ENCODE data around the gene OR52N2. TPM values are rescaled to one million over a fixed set of nuclear protein-coding genes. Genes with fewer than 3 reads are reported as not detected.

Gene OR52N2
- total RNA-seq, 1 experiment from 2014 or later = not detected

DNA sequence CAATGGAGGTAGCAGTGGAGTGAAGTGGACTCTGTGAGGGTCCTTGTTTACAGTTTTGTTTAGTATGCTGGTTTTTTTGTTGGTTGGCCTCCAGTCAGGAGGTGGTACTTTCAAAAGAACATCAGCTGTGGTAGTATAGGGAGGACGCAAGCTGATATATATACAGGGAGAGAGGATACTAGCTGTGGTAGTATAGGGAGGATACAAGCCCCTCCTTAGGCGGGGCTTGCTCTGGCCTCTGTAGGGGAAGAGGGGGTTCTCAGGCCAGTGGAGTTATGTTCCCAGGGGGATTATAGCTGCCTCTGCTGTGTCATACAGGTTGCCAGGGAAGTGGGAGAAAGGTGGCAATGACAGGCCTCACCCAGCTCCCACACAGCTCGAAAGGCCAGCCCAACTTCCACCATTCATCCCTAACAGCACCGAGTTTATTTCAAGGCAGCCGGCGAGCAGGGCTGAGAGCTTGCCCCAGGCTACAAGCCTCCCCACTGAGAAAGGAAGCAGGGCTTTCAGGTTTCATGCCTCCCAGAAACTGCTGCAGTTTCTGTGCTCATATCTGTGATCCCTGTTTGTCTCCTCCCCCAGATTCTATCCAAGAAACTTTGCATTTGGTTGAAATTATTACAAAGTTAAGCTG is 22.6 kb downstream of the OR52N2 start:
- H2AFZ ChIP-seq (ENCODE audit: low read depth, low read length, poor library complexity, severe bottlenecking) = no peak overlapping the region
- DNase-seq (ENCODE audit: low read depth, low spot score) = no peak

DNA sequence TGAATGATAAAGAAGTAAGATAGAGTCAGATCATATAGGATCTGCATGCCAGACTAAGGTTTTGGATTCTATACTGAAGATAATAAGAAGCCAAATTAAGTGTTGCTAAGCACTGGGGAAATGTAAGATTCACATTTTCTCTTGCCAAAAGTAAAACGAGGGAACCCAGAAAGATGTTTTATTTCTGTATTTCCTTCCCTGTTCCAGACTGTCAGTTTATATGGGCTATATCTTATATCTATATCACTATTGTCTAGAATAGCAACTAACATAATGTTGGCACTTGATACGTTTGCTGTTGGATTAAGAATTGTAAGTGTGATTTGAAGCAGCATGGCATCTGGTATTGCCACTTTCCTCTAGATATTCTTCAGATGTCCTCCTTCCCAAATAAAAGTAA is 24.7 kb downstream of the OR52N2 start:
- RAD21 ChIA-PET (ENCODE audit: low non-redundant PET in 1 of 2, low total read pairs in 2 of 2, uncharacterized antibody in 2 of 2, unreplicated experiment in 2 of 2) = no interaction called here
- POLR2A ChIA-PET = no interaction called here
- TF ChIP-seq JUND (IDR thresholded peaks at IDR 0.05) (no peak), ZNF274 (IDR thresholded peaks at IDR 0.05; ENCODE audit: low read depth, low read length) (no peak), CEBPB (IDR thresholded peaks at IDR 0.05; ENCODE audit: low read depth) (no peak), CBX3 (IDR thresholded peaks at IDR 0.05; ENCODE audit: low read depth) (no peak), TCF7L2 (IDR thresholded peaks at IDR 0.05; ENCODE audit: borderline replicate concordance, extremely low read depth, insufficient read depth, insufficient read length) (no peak), FOSL1 (IDR thresholded peaks at IDR 0.05; ENCODE audit: low read depth) (no peak), EGR1 (IDR thresholded peaks at IDR 0.05; ENCODE audit: low read depth) (no peak), YY1 (IDR thresholded peaks at IDR 0.05; ENCODE audit: extremely low read depth, insufficient replicate concordance, low read depth, low read length) (no peak)
- TF ChIP-seq, protein P1, sequence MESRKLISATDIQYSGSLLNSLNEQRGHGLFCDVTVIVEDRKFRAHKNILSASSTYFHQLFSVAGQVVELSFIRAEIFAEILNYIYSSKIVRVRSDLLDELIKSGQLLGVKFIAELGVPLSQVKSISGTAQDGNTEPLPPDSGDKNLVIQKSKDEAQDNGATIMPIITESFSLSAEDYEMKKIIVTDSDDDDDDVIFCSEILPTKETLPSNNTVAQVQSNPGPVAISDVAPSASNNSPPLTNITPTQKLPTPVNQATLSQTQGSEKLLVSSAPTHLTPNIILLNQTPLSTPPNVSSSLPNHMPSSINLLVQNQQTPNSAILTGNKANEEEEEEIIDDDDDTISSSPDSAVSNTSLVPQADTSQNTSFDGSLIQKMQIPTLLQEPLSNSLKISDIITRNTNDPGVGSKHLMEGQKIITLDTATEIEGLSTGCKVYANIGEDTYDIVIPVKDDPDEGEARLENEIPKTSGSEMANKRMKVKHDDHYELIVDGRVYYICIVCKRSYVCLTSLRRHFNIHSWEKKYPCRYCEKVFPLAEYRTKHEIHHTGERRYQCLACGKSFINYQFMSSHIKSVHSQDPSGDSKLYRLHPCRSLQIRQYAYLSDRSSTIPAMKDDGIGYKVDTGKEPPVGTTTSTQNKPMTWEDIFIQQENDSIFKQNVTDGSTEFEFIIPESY (IDR thresholded peaks at IDR 0.05; ENCODE audit: extremely low read depth, insufficient replicate concordance, low read length) = no peak
- TF ChIP-seq, protein P2, sequence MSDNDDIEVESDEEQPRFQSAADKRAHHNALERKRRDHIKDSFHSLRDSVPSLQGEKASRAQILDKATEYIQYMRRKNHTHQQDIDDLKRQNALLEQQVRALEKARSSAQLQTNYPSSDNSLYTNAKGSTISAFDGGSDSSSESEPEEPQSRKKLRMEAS (IDR thresholded peaks at IDR 0.05) = no peak
- TF ChIP-seq, protein P3, sequence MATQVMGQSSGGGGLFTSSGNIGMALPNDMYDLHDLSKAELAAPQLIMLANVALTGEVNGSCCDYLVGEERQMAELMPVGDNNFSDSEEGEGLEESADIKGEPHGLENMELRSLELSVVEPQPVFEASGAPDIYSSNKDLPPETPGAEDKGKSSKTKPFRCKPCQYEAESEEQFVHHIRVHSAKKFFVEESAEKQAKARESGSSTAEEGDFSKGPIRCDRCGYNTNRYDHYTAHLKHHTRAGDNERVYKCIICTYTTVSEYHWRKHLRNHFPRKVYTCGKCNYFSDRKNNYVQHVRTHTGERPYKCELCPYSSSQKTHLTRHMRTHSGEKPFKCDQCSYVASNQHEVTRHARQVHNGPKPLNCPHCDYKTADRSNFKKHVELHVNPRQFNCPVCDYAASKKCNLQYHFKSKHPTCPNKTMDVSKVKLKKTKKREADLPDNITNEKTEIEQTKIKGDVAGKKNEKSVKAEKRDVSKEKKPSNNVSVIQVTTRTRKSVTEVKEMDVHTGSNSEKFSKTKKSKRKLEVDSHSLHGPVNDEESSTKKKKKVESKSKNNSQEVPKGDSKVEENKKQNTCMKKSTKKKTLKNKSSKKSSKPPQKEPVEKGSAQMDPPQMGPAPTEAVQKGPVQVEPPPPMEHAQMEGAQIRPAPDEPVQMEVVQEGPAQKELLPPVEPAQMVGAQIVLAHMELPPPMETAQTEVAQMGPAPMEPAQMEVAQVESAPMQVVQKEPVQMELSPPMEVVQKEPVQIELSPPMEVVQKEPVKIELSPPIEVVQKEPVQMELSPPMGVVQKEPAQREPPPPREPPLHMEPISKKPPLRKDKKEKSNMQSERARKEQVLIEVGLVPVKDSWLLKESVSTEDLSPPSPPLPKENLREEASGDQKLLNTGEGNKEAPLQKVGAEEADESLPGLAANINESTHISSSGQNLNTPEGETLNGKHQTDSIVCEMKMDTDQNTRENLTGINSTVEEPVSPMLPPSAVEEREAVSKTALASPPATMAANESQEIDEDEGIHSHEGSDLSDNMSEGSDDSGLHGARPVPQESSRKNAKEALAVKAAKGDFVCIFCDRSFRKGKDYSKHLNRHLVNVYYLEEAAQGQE (IDR thresholded peaks at IDR 0.05; ENCODE audit: low read depth) = no peak

More for the DNA sequence above, 22.6 kb downstream of the OR52N2 start:
- no TSS peak for BruUV-seq (replicated peaks)
- peaks cover 52% of the 10 kb centered on the region for H3K27me3 ChIP-seq (ENCODE audit: insufficient read depth, low read length)
- H3K4me2 ChIP-seq (ENCODE audit: low read length) = no peak overlapping the region
- H4K20me1 ChIP-seq (ENCODE audit: insufficient read depth) = no peaks in the 10 kb centered on the region; the same call in 1 of the 2 replicates
- no peak overlapping the region for H3K9ac ChIP-seq (ENCODE audit: low read length)
- H3K36me3 ChIP-seq (ENCODE audit: control insufficient read depth in 1 of 2, insufficient read depth in 2 of 2, low read length in 2 of 2) = no peaks in the 10 kb centered on the region
- no peaks in the 10 kb centered on the region for H3K9me2 ChIP-seq (ENCODE audit: insufficient read depth)
- no peak overlapping the region for H3K27ac ChIP-seq (ENCODE audit: low read depth, low read length)
- no peak for ATAC-seq
- no peaks in the 10 kb centered on the region for H3K4me1 ChIP-seq (ENCODE audit: control insufficient read depth in 1 of 2, insufficient read depth in 2 of 2, low read length in 2 of 2)
- H3K9me3 ChIP-seq (ENCODE audit: control insufficient read depth in 1 of 2, insufficient read depth in 1 of 2, low read depth in 1 of 2, low read length in 2 of 2) = no peaks in the 10 kb centered on the region
- POLR2A ChIA-PET = no interaction called here
- H3K4me3 ChIP-seq (replicated peaks in 1 of 2; ENCODE audit: low read depth in 1 of 2, low read length in 2 of 2) = no peak overlapping the region
- intact Hi-C loops (cut with micrococcal nuclease) = no loop called here
- no peak for TF ChIP-seq POLR2AphosphoS5 (IDR thresholded peaks at IDR 0.05; ENCODE audit: low read depth, low read length)
- CTCF ChIA-PET = no interaction called here
- RAD21 ChIA-PET (ENCODE audit: low non-redundant PET in 1 of 2, low total read pairs in 2 of 2, uncharacterized antibody in 2 of 2, unreplicated experiment in 2 of 2) = no interaction called here
- no peaks in the 10 kb centered on the region for H3K79me2 ChIP-seq (ENCODE audit: insufficient read depth, low read length)

More for the DNA sequence above, 24.7 kb downstream of the OR52N2 start:
- Histone ChIP-seq H3K79me2 (ENCODE audit: insufficient read depth, low read length) (no peaks in the 10 kb centered on the region), H3K27ac (ENCODE audit: low read depth, low read length) (no peak overlapping the region), H3K4me2 (ENCODE audit: low read length) (no peak overlapping the region), H2AFZ (ENCODE audit: low read depth, low read length, poor library complexity, severe bottlenecking) (no peak overlapping the region), H3K9ac (ENCODE audit: low read length) (no peak overlapping the region), H3K9me3 (ENCODE audit: control insufficient read depth in 1 of 2, insufficient read depth in 1 of 2, low read depth in 1 of 2, low read length in 2 of 2) (no peaks in the 10 kb centered on the region), H3K27me3 (ENCODE audit: insufficient read depth, low read length) (peaks cover 62% of the 10 kb centered on the region), H3K36me3 (ENCODE audit: control insufficient read depth in 1 of 2, insufficient read depth in 2 of 2, low read length in 2 of 2) (no peaks in the 10 kb centered on the region), H3K9me2 (ENCODE audit: insufficient read depth) (no peaks in the 10 kb centered on the region), H3K4me1 (ENCODE audit: control insufficient read depth in 1 of 2, insufficient read depth in 2 of 2, low read length in 2 of 2) (no peaks in the 10 kb centered on the region), H4K20me1 (ENCODE audit: insufficient read depth) (no peaks in the 10 kb centered on the region; the same call in 1 of the 2 replicates), H3K4me3 (replicated peaks in 1 of 2; ENCODE audit: low read depth in 1 of 2, low read length in 2 of 2) (no peak overlapping the region)
- no TSS peak for BruUV-seq (replicated peaks)
- ATAC-seq (no peak), DNase-seq (ENCODE audit: low read depth, low spot score) (no peak)
- intact Hi-C loops (cut with micrococcal nuclease) = no loop called here
- CTCF ChIA-PET = no interaction called here
